Urinary bladder (tissue), 4 donors: Measurements from ENCODE around the gene PORCN. TPM values are rescaled to one million over a fixed set of nuclear protein-coding genes. Genes with fewer than 3 reads are reported as not detected.

ENCODE experiments used
- DNase-seq: peaks from one replicate; pipeline ENCODE4 v3.0.0-alpha.2; 2015; ENCODE audit errors: extremely low spot score
- H3K27ac ChIP-seq: one replicate; pipeline ENCODE4 v1.5.1; 2013; ENCODE audit warnings: low read depth, mild to moderate bottlenecking, moderate library complexity
- H3K36me3 ChIP-seq: one replicate; pipeline ENCODE4 v1.6.1; 2013; ENCODE audit warnings: mild to moderate bottlenecking, moderate library complexity; ENCODE audit not compliant: insufficient read depth
- H3K4me1 ChIP-seq: one replicate; pipeline ENCODE4 v1.6.1; 2013; ENCODE audit warnings: mild to moderate bottlenecking, moderate library complexity; ENCODE audit not compliant: insufficient read depth
- H3K4me3 ChIP-seq: one replicate; pipeline ENCODE4 v1.5.1; 2013; ENCODE audit warnings: low read depth, low read length
- WGBS: extraction: QIAGEN DNeasy Blood & Tissue Kit; methylation state at CpG from one replicate; pipeline ENCODE4 v1.1.7; 2013; 5-methylcytosine and 5-hydroxymethylcytosine counted together
- polyA plus RNA-seq: library from polyadenylated mRNA; stranded (reverse); fragments of 200-250 nt; gene quantifications from one replicate; pipeline ENCODE4 v1.2.3, GENCODE V29; 2013
- total RNA-seq: library from RNA; depleted of rRNA; stranded (reverse); fragments of >200 nt; gene quantifications from one replicate; pipeline ENCODE4 v1.2.3, GENCODE V29; 2014
- donor health status: healthy with polysubstance abuse.
- donor health status: healthy.

PORCN gene
- total and polyA plus RNA-seq, 2 donors = 2.7 to 19.0 TPM

- Histone ChIP-seq H3K4me3 (no peak overlapping the region), H3K36me3 (no peaks in the 10 kb centered on the region), H3K4me1 (no peaks in the 10 kb centered on the region), H3K27ac (no peak overlapping the region)
- DNase-seq = no peak
- 65% methylated on average over 10 of the region's 10 CpGs for WGBS
These were observed 21.4 kb upstream of the PORCN start for GRCh38 chrX:48487362-48487798.

GRCh38 chrX:48488034-48488433, 20.8 kb upstream of the PORCN start:
- no peak overlapping the region for H3K4me3 ChIP-seq
- no peaks in the 10 kb centered on the region for H3K4me1 ChIP-seq
- no peak for DNase-seq
- no peak overlapping the region for H3K27ac ChIP-seq
- 93% methylated on average over 3 of the region's 3 CpGs for WGBS
- H3K36me3 ChIP-seq = no peaks in the 10 kb centered on the region

- H3K4me3 ChIP-seq = no peak overlapping the region
- WGBS = 89% methylated on average over 9 of the region's 9 CpGs
- H3K36me3 ChIP-seq = no peaks in the 10 kb centered on the region
- no peak overlapping the region for H3K27ac ChIP-seq
- no peaks in the 10 kb centered on the region for H3K4me1 ChIP-seq
- no peak for DNase-seq
These were observed 19.5 kb upstream of the PORCN start for GRCh38 chrX:48489296-48489695.

GRCh38 chrX:48489892-48490291, 18.9 kb upstream of the PORCN start:
- H3K4me3 ChIP-seq = no peak overlapping the region
- H3K27ac ChIP-seq = no peak overlapping the region
- DNase-seq = no peak
- H3K4me1 ChIP-seq = no peaks in the 10 kb centered on the region
- no peaks in the 10 kb centered on the region for H3K36me3 ChIP-seq
- 52% methylated on average over 2 of the region's 2 CpGs for WGBS

- Histone ChIP-seq H3K36me3 (no peaks in the 10 kb centered on the region), H3K27ac (no peak overlapping the region), H3K4me1 (no peaks in the 10 kb centered on the region), H3K4me3 (no peak overlapping the region)
- DNase-seq = no peak
- 79% methylated on average over 8 of the region's 8 CpGs for WGBS
These were observed 18.1 kb upstream of the PORCN start for GRCh38 chrX:48490661-48491060.

GRCh38 chrX:48491809-48492208, 17.0 kb upstream of the PORCN start:
- Histone ChIP-seq H3K4me1 (no peaks in the 10 kb centered on the region), H3K36me3 (no peaks in the 10 kb centered on the region), H3K4me3 (no peak overlapping the region), H3K27ac (no peak overlapping the region)
- no peak for DNase-seq
- 93% methylated on average over 9 of the region's 9 CpGs for WGBS

- no peaks in the 10 kb centered on the region for H3K36me3 ChIP-seq
- no peak overlapping the region for H3K4me3 ChIP-seq
- H3K4me1 ChIP-seq = no peaks in the 10 kb centered on the region
- no peak overlapping the region for H3K27ac ChIP-seq
- DNase-seq = no peak
- 71% methylated on average over 7 of the region's 7 CpGs for WGBS
These were observed 16.4 kb upstream of the PORCN start for GRCh38 chrX:48492293-48492910.

GRCh38 chrX:48493890-48494364, 14.9 kb upstream of the PORCN start:
- H3K36me3 ChIP-seq = no peaks in the 10 kb centered on the region
- H3K4me1 ChIP-seq = no peaks in the 10 kb centered on the region
- 21% methylated on average over 10 of the region's 10 CpGs for WGBS
- H3K27ac ChIP-seq = no peak overlapping the region
- no peak for DNase-seq
- no peak overlapping the region for H3K4me3 ChIP-seq

GRCh38 chrX:48496660-48497059, 12.1 kb upstream of the PORCN start:
- H3K4me1 ChIP-seq = no peaks in the 10 kb centered on the region
- H3K4me3 ChIP-seq = no peak overlapping the region
- H3K27ac ChIP-seq = no peak overlapping the region
- no peak for DNase-seq
- H3K36me3 ChIP-seq = no peaks in the 10 kb centered on the region
- 85% methylated on average over 4 of the region's 4 CpGs for WGBS

- no peaks in the 10 kb centered on the region for H3K4me1 ChIP-seq
- no peaks in the 10 kb centered on the region for H3K36me3 ChIP-seq
- WGBS = 68% methylated on average over 5 of the region's 5 CpGs
- no peak for DNase-seq
- no peak overlapping the region for H3K4me3 ChIP-seq
- H3K27ac ChIP-seq = no peak overlapping the region
These were observed 10.9 kb upstream of the PORCN start for GRCh38 chrX:48497871-48498270.

GRCh38 chrX:48498374-48498809, 10.4 kb upstream of the PORCN start:
- Histone ChIP-seq H3K27ac (no peak overlapping the region), H3K4me1 (no peaks in the 10 kb centered on the region), H3K36me3 (no peaks in the 10 kb centered on the region), H3K4me3 (no peak overlapping the region)
- DNase-seq = no peak
- 76% methylated on average over 6 of the region's 6 CpGs for WGBS

- Histone ChIP-seq H3K36me3 (no peaks in the 10 kb centered on the region), H3K27ac (no peak overlapping the region), H3K4me3 (no peak overlapping the region), H3K4me1 (no peaks in the 10 kb centered on the region)
- DNase-seq = no peak
- WGBS = 67% methylated on average over 7 of the region's 7 CpGs
These were observed 4.5 kb upstream of the PORCN start for GRCh38 chrX:48504261-48504660.

GRCh38 chrX:48505481-48505880, 3.3 kb upstream of the PORCN start:
- 83% methylated on average over 5 of the region's 5 CpGs for WGBS
- no peak overlapping the region for H3K27ac ChIP-seq
- no peaks in the 10 kb centered on the region for H3K36me3 ChIP-seq
- no peak overlapping the region for H3K4me3 ChIP-seq
- H3K4me1 ChIP-seq = no peaks in the 10 kb centered on the region
- no peak for DNase-seq

- H3K4me1 ChIP-seq = no peaks in the 10 kb centered on the region
- no peak for DNase-seq
- no peak overlapping the region for H3K27ac ChIP-seq
- H3K36me3 ChIP-seq = no peaks in the 10 kb centered on the region
- 91% methylated on average over 5 of the region's 5 CpGs for WGBS
- no peak overlapping the region for H3K4me3 ChIP-seq
These were observed 1.5 kb upstream of the PORCN start for GRCh38 chrX:48507246-48507645.

GRCh38 chrX:48509245-48509590, 426 bp downstream of the PORCN start:
- no peaks in the 10 kb centered on the region for H3K4me1 ChIP-seq
- WGBS = 2% methylated on average over 16 of the region's 16 CpGs
- no peak for DNase-seq
- H3K4me3 ChIP-seq = peak overlapping the region; percentile 82
- H3K36me3 ChIP-seq = no peaks in the 10 kb centered on the region
- H3K27ac ChIP-seq = peak overlapping the region; percentile 39
